ENCODE results near the gene TMEM218.
"Not testable (repeated sequence)": the region's sequence is repeated elsewhere in the genome, so short reads cannot be mapped to it uniquely, and the experiment has no call there.

TMEM218 gene

DNA sequence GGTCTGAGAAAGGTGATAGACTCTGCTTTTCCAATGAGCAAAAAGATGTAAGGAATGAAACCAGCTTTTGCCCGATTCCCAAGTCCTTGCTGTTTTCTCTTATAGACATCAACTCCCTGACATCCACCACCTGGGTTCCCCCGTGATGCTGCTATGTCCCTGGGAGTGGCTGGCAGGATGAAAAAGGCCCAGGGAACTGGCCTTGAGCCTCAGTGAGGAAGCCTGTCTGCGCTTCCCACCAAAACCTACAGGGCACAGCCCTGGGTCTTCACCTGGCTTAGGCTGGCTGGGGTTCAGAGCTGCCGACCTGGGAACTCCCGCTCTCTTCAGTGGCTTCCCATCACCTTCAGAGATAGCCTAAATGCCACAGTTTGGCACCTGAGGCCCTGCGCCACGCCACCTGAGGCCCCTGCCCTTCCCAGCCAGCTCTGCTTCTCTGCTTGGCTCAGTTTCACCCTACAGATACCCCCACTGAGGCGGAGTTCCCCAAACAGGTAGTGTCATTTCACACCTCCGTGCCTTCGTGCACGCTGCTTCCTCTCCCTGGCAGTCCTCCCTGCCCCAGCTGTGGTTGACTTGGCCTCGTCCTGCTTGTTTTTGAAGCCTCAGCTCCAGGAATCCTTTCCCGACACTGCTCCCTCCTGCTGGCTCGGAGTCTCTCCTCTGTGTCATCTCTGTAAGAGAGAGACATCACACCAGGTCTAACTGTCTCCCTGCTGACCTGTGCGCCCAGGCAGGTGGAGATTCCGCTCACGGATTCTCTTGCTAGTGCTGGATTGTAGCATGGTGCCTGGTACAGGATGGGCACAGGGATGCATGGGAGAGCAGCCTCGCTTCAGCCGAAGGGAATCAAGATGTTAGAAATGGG, 37.6 kb downstream of the TMEM218 start:
- no peak for DNase-seq

GRCh38 chr11:125072961-125073590, 38.4 kb downstream of the TMEM218 start:
- DNase-seq = no peak

DNA sequence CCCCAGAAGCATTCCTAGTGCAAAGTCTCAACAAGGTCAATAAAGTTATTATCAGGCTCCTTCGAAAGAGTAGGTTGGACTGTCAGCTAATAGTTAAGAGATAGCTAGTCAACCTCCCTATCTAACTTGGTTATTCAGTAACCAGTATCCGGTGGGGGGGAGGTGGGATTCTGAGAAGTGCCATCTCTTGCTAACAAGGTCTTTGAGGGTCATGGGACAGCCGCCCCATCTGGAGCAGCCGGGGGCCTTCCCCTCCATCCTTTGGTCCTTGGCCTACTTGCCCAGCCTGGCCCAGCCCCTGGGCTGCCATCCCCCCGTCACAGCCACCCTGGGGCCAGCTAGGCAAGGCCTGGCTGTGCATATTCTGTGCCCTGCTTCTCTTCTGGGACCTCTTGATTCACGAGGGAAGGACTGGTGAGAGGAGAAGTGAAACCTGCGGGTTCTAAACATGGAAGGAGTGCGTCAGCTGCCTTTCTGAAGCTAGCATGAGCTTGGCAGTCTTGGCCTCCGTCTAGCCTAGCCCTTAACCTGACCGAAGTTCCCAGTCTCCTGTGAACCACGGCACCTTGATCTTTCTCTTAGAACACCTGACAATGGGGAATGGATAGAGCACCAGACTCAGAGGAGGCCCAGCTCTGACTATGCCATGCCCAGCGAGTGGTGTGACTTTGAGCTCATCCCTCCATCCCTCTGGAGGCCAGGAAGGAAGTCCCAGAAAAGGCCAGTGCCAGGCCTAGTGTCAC, 39.0 kb downstream of the TMEM218 start:
- no peak for DNase-seq

GRCh38 chr11:125071846-125072217, 39.6 kb downstream of the TMEM218 start:
- DNase-seq = no peak

DNA sequence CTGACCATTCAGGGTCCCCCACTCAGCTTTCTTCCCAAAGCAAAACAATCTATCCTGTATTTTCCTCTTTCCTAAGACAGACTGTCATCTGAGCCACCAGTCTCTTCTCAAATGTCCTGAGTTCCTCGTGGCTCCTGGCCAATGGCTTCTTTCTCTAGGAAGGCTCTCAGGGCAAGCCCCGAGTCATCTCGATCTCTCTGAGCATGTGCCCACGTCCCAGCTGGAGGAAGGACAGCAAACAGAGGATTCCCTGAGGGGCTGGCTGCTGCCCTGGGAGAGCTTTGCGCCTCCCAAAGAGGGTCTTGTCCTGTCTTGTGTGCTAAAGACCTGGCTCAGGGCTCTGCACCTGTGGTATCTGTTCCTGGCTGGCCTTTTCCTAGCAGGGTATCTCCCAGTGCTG, 40.0 kb downstream of the TMEM218 start:
- DNase-seq = no peak

- no peak for DNase-seq
Observed at GRCh38 chr11:125070699-125071254, 40.6 kb downstream of the TMEM218 start.

DNA sequence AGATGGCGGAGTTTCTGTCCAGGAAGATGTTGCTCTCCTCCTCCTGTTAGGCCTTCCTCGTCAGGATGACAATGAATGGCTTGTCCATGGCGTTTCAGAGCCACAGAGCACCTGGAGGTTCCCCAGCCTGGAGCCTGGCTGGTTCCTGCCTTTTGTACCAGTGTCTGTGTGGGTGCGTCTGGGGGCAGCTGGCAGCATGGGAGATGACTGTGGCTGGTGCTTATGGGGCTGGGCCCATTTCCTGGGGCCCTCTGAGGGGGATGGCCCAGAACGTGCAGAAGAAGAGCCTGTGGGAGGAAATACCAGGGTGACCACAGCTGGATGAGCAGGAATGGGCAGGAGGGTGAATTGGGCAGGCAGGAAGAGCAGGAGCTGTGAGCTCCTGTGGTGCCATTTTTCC, 41.6 kb downstream of the TMEM218 start:
- DNase-seq = no peak

- DNase-seq = no peak
Observed at GRCh38 chr11:125069008-125069407, 42.4 kb downstream of the TMEM218 start.

GRCh38 chr11:125068368-125068767, 43.1 kb downstream of the TMEM218 start:
- no peak for DNase-seq

DNA sequence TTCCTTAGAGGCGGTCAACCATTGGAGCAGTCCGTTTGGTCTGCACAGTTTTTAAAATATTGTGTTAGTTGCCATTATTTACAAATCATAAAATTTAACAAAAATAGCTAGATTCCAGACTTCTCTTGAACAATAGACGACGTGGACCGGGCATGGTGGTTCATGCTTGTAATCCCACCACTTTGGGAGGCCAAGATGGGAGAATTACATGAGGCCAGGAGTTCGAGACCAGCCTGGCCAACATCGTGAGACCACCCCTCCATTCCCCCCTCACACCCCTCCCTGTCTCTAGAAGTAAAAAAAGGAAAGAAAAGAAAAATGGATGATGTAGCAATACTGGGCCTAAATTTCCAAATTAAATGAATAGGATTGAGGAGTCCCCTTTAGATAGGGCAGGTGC, 47.4 kb downstream of the TMEM218 start:
- DNase-seq = no peak

DNA sequence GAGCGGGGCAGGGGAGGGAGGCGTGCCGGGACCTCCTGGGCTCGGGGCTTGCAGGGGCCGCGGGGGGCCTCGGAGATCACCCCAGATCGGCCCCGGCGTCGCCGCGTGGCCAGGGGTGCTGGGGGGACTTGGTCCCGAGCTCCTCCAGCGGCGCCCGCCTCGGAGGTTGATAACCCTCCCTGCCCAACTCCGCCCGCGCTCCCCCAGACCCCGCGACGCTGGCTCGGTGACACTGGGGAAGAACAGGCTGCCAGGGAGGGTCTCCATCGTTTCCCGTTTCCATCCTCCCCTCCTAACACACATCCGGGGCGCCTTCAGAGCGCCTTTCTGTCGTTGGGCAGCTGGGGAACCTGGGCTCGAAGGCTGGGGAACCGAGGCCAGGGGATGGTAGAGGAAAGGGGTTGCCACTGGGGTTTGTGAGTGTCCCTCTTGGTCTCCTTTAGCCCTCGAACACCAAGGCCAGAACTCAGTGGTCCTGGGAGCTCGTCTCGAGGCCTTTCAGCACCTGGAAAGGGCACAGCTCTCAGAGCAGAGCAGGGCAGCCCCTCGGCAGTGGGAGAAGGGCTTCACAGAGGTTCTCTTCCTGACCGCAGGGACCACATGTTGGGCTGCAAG, 47.9 kb downstream of the TMEM218 start:
- no peak for DNase-seq

GRCh38 chr11:125062931-125063428, 48.4 kb downstream of the TMEM218 start, which contains the start of gene SLC37A2:
SLC37A2 (plus strand) TSS chr11:125063305; CDS start chr11:125063368, 63 bp downstream.
- DNase-seq = no peak

DNA sequence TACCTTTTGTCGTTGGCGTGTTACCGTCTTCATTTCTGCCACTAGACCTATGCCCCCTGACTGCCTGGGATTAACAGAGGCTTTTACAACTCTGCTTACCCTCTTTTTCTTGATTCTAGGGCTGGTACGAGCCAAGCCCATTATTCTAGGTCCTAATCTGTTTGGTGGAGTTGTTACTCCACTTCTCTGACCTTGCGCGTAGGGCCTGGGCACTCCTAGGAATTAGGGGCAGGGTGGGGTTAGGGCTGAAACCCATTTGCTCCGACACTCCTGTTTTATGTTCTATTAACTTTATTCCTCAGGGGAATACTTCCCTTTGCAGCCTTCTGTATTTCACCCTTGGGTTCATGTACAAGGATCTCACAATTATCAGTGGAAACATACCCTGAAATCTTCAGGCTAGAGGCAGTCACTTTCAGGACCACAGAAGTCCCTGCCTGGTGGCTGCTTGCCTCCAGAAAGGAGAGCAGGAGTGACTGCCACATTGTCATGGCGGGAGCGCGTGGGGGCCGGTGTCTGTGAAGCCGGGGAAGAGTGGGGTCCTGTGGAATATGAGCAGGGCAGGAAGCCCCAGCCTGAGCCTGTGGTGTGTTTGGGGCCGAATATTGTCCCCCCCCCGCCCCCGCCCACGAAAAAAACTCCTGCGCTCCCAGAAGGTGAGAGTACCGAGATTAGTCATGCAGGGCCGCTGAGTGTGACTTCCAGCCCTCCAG, 49.1 kb downstream of the TMEM218 start:
- DNase-seq = no peak

- no peak for DNase-seq
Observed at GRCh38 chr11:125061281-125061680, 50.1 kb downstream of the TMEM218 start.

DNA sequence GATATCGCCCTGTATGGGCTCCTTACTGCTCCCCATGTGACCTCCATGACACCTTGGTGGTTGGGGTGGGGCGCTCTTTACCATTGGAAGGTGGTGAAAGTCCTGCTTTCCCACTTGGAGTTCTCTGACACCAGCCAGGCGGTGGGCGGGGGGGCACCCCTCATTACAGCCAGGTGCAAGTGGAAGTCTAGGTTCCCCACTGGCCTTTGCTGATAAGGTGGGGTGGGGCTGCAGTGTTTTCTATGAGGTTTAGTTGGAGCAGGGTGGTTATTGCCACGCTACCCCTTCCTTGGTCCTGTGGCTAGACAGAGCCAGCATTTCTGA, 53.8 kb downstream of the TMEM218 start:
- DNase-seq = no peak

- no peak for DNase-seq
Observed at GRCh38 chr11:125056931-125057692, 54.3 kb downstream of the TMEM218 start.

GRCh38 chr11:125056111-125056510, 55.3 kb downstream of the TMEM218 start:
- DNase-seq = not testable (repeated sequence)

DNA sequence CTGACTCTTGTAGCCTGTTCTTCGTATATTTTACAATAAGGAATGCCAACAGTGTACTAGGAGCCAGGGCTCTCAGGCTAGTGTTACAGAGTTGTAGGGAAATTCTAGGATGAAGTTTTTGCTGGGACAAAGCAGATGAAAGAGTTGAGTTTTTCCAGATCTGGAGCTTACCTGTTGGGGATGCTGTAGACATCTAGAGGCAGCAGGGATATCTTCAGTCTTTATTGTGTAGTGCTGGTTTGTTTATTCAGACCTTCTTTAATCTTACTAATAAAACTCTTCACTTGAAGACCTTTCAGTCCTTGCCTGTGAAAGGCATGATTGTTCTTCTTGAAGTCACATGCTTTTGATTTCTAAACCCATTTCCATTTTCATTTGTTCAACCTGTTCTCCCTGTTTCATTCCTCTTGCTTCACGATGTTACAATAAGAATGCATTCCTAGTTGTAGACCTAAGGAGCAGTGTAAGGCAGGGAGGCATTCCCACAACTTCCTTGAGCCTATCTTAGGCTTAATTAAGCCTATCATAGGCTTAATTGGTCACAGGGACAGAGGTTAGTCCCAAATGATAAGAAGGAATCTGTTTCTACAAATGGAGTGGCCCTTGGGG, 56.2 kb downstream of the TMEM218 start:
- no peak for DNase-seq

GRCh38 chr11:125053167-125053566, 58.3 kb downstream of the TMEM218 start:
- DNase-seq = no peak

- DNase-seq = no peak
Observed at GRCh38 chr11:125052047-125052446, 59.4 kb downstream of the TMEM218 start.
